Natural killer cell (primary cell): ENCODE results near the gene ATP2C1. TPM values are rescaled to one million over a fixed set of nuclear protein-coding genes. Genes with fewer than 3 reads are reported as not detected.

Source experiments
- ATAC-seq, 3 donors: fragments of 150-1000 bp in 2 of 3; fragments of 200-7000 bp in 1 of 3; cut with Tn5 transposase; 1 replicate in 1 of 3; 2 replicates in 2 of 3; pipeline ENCODE4 v1.10.0; 2021; ENCODE audit warnings: mild to moderate bottlenecking in 2 of 3, moderate library complexity in 2 of 3
- DNase-seq, 2 donors: peaks; one replicate each; pipeline versions ENCODE4 v3.0.0 to v3.0.0-alpha.2; 2013 to 2021; ENCODE audit warnings: mixed read lengths in 1 of 2
- H3K27ac ChIP-seq: one replicate; pipeline ENCODE4 v1.5.1; 2013; ENCODE audit warnings: mild to moderate bottlenecking, low read length
- H3K27me3 ChIP-seq: one replicate; pipeline ENCODE4 v1.6.1; 2013; ENCODE audit warnings: low read length; ENCODE audit not compliant: control insufficient read depth, insufficient read depth
- H3K36me3 ChIP-seq: one replicate; pipeline ENCODE4 v1.6.1; 2013; ENCODE audit warnings: low read length; ENCODE audit not compliant: control insufficient read depth, insufficient read depth
- H3K4me1 ChIP-seq: one replicate; pipeline ENCODE4 v1.6.1; 2013; ENCODE audit warnings: low read length; ENCODE audit not compliant: control insufficient read depth, insufficient read depth
- H3K4me3 ChIP-seq: one replicate; pipeline ENCODE4 v1.5.1; 2013; ENCODE audit warnings: low read length
- H3K9me3 ChIP-seq: one replicate; pipeline ENCODE4 v1.6.1; 2013; ENCODE audit warnings: low read length; ENCODE audit not compliant: control insufficient read depth, insufficient read depth
- H3K27ac Mint-ChIP-seq, 2 donors: one replicate each; pipeline ENCODE4 v1.8.0; 2022; ENCODE audit warnings: mild to moderate bottlenecking in 2 of 2, mixed read lengths in 2 of 2, moderate library complexity in 1 of 2
- H3K27me3 Mint-ChIP-seq, 2 donors: one replicate each; pipeline ENCODE4 v1.8.0; 2022; ENCODE audit warnings: low read depth in 2 of 2, mixed read lengths in 2 of 2
- H3K36me3 Mint-ChIP-seq: one replicate; pipeline ENCODE4 v1.8.0; 2022; ENCODE audit warnings: mixed read lengths
- H3K4me1 Mint-ChIP-seq, 2 donors: one replicate each; pipeline ENCODE4 v1.8.0; 2022; ENCODE audit warnings: mixed read lengths in 2 of 2
- H3K4me3 Mint-ChIP-seq: one replicate; pipeline ENCODE4 v1.8.0; 2022; ENCODE audit warnings: mild to moderate bottlenecking, moderate library complexity, mixed read lengths
- H3K9me3 Mint-ChIP-seq, 2 donors: one replicate each; pipeline ENCODE4 v1.8.0; 2022; ENCODE audit warnings: mixed read lengths in 2 of 2
- CTCF ChIP-seq: fragments of 200-600 bp; IDR thresholded peaks from one replicate; pipeline ENCODE4 v1.8.0; 2022; ENCODE audit warnings: antibody characterized with exemption
- WGBS: methylation state at CpG from one replicate; pipeline ENCODE4 v1.1.7; 2013; ENCODE audit warnings: missing lambda C conversion rate; ENCODE audit not compliant: insufficient coverage; 5-methylcytosine and 5-hydroxymethylcytosine counted together
- intact Hi-C: fragments of 100-400 bp; cut with micrococcal nuclease; formaldehyde crosslinking; loops from one replicate; pipeline ENCODE4 v1.14.2; 2022
- total RNA-seq, 4 donors: library from RNA; stranded (reverse); fragments of 120-200 nt in 1 of 4; gene quantifications; one replicate each; pipeline versions ENCODE4 v1.2.3 to v1.2.4, GENCODE V29; 2013 to 2022

ATP2C1 gene
- total RNA-seq, 3 donors from 2014 or later (not counting 1 experiment from before 2014, with no cell fraction given) = 58.8 to 72.9 (median 60.6) TPM

- H3K36me3 Mint-ChIP-seq = peaks cover 22% of the 10 kb centered on the region
- Histone ChIP-seq H3K4me3 (no peak overlapping the region), H3K27me3 (no peaks in the 10 kb centered on the region), H3K27ac (no peak overlapping the region), H3K9me3 (no peaks in the 10 kb centered on the region), H3K4me1 (no peaks in the 10 kb centered on the region), H3K36me3 (peaks cover 33% of the 10 kb centered on the region)
- ATAC-seq = no peak
- H3K27me3 Mint-ChIP-seq = no peaks in the 10 kb centered on the region
- intact Hi-C loops = no loop called here
- H3K9me3 Mint-ChIP-seq = no peaks in the 10 kb centered on the region
- 99% methylated on average over 5 of the region's 5 CpGs for WGBS
- no peaks in the 10 kb centered on the region for H3K4me1 Mint-ChIP-seq
- no peak overlapping the region for H3K27ac Mint-ChIP-seq
- H3K4me3 Mint-ChIP-seq = no peak overlapping the region
- TF ChIP-seq CTCF = no peak
- no peak for DNase-seq
These were observed 79.5 kb downstream of the ATP2C1 start for GRCh38 chr3:130973406-130973805.

- no peak for ATAC-seq
These were observed 80.3 kb downstream of the ATP2C1 start for GRCh38 chr3:130974201-130974600.

GRCh38 chr3:130975251-130975650, 81.4 kb downstream of the ATP2C1 start:
- no peak for ATAC-seq
- H3K36me3 Mint-ChIP-seq = peaks cover 22% of the 10 kb centered on the region
- no peak overlapping the region for H3K4me3 Mint-ChIP-seq

More at GRCh38 chr3:130974201-130974600, 80.3 kb downstream of the ATP2C1 start:
- Mint-ChIP-seq H3K4me1 (no peaks in the 10 kb centered on the region), H3K27me3 (no peaks in the 10 kb centered on the region), H3K4me3 (no peak overlapping the region), H3K27ac (no peak overlapping the region), H3K36me3 (peaks cover 22% of the 10 kb centered on the region), H3K9me3 (no peaks in the 10 kb centered on the region)
- Histone ChIP-seq H3K9me3 (no peaks in the 10 kb centered on the region), H3K4me3 (no peak overlapping the region), H3K36me3 (peaks cover 30% of the 10 kb centered on the region), H3K27ac (no peak overlapping the region), H3K4me1 (no peaks in the 10 kb centered on the region), H3K27me3 (no peaks in the 10 kb centered on the region)
- 97% methylated on average over 2 of the region's 2 CpGs for WGBS
- DNase-seq = no peak
- intact Hi-C loops = no loop called here
- no peak for TF ChIP-seq CTCF

More at GRCh38 chr3:130975251-130975650, 81.4 kb downstream of the ATP2C1 start:
- Mint-ChIP-seq H3K9me3 (no peaks in the 10 kb centered on the region), H3K27me3 (no peaks in the 10 kb centered on the region), H3K4me1 (no peaks in the 10 kb centered on the region), H3K27ac (peak overlapping the region in 1 of 2 donors; percentile 22)
- H3K4me1 ChIP-seq = no peaks in the 10 kb centered on the region
- peaks cover 25% of the 10 kb centered on the region for H3K36me3 ChIP-seq
- WGBS = 95% methylated on average over 3 of the region's 3 CpGs
- no peak for TF ChIP-seq CTCF
- DNase-seq = peak in 1 of 2 donors; percentile 3
- intact Hi-C loops = no loop called here
- no peak overlapping the region for H3K27ac ChIP-seq
- H3K9me3 ChIP-seq = no peaks in the 10 kb centered on the region
- no peaks in the 10 kb centered on the region for H3K27me3 ChIP-seq
- no peak overlapping the region for H3K4me3 ChIP-seq
